Activated naive CD4-positive, alpha-beta T cell treated with anti-CD3 and anti-CD28 coated beads, Interleukin-2, amount 50 U/mL, for 16 hours (primary cell): ENCODE measurements around the gene VPS37B.
"Not testable (repeated sequence)": the region's sequence is repeated elsewhere in the genome, so short reads cannot be mapped to it uniquely, and the experiment has no call there.

Experiments
- DNase-seq: peaks from one replicate; pipeline ENCODE4 v3.0.0-alpha.2; 2020

Gene VPS37B, protein sequence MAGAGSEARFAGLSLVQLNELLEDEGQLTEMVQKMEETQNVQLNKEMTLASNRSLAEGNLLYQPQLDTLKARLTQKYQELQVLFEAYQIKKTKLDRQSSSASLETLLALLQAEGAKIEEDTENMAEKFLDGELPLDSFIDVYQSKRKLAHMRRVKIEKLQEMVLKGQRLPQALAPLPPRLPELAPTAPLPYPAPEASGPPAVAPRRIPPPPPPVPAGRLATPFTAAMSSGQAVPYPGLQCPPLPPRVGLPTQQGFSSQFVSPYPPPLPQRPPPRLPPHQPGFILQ

DNA sequence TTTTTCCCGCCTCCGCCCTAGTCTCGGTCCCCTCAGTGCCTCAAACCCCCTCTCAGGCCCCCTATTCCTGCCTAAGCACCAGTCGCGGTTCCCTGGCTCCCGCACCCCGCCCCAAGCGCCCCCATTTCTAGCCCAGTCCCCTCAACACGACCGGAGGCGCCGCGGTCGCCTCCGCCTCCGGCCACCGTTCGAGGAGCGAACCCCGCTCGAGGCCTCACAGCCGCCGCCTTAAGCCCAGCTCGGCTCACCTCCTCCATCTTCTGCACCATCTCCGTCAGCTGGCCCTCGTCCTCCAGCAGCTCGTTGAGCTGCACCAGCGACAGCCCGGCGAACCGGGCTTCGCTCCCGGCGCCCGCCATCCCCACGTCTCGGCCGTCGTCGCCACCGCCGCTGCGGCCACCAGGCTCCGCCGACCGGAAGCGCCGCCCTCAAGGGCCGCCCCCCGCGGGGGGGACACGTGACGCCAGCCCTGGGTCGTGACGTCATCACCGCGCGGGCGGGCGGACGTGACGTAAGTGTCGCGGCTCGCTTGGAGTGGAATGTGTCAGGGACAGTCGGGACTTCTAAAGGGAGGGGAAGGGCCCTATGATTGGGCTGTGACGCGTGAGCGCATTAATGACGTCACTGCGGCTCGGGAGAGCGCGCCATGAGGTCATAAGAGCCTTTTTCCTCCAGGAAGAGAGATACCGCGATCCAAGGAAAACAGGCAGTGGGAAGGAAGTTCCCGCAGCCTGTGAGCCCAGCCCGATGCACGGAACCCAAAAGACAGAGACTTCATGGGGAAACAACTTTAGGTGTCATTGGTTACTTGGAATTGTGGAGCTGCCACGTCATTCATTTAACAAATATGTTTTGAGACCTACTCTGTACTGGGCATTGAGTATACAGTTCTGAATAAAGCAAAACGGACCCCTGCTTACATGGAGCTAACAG, at the start of gene VPS37B:
VPS37B (minus strand) TSS at position 421 of the 933 bp plus-strand sequence; CDS start at position 359, 62 bp downstream.
- peak; percentile 84 for DNase-seq

DNA sequence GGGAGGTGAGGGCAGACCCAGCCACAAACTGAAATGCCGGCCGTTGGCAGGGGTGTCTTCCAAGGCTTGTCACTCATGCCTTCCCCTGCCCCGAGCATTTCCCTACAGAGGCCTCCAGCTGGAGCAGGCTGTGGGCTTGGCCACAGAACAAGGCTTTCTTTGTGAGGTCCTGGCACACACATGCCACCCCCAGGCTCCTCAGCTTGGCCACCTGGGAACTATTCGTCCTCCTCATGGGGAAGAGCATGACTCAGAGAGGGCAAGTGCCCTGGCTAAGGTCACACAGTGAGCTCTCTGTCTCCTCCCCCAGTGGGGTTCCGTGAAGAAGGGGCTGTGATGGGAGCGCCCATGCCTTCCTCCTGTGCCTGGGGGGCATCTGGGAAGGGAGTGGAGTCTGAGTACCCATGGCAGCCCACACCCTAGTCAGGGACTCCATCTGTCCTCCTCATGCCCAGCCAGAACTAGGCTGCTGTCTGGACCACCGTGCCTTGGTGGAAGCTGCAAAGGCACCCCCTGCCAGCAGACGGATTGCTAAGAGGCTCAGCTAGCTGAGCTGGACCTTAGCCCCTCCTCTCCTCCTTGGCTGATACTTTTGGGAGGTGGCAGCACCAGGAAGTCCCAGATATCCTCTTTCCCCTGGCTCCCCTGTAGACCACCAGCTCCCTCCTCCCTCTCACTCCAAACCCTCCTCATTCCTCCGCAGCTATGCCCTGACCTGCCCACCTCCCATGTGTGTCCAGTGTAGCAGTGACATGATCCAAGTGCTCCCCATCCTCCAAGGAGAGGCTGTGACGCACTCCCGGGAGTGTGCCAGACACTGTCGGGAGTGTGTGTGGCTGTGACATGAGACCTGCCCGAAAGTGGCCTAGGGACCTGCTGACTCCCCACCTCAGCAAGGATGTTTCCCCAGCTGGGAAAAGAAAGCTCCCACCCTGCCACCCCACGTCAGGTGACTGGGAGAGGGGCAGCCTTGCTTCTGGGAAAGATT, 49.0 kb upstream of the VPS37B start:
- no peak for DNase-seq

DNA sequence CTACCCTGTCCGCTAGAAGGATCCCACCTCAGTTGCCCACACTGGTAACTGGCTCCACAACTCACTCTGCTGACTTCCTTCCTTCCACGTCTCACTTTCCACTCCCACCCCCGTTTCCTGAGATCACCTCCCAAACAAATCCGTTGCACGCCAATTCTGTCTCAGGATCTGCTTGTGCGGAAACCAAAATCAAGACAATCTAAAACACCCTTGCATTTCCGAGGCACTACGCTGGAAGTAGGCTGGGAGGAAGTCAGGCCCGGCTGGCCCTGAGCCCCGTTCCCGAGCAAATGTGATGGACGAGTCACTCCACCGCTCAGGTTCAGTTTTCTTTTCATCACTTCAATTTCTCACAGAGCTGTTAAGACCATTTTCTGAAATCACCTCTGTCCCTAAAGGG, 47.3 kb upstream of the VPS37B start:
- no peak for DNase-seq

DNA sequence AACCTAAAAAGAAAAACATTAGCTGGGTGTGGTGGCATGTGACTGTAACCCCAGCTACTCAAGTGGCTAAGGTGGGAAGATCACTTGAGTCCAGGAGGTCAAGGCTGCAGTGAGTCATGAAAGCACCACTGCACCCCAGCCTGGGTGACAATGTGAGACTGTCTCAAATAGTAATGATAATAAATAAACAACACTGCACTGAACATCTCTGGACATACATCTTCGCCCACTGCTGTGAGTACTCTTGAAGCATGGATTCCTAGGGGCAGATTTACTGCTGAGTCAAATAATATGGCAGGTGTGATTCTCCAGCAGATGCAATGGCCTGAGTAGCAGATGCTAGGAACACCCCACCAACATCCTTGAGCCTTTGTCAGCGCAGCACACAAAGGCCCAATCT, 46.7 kb upstream of the VPS37B start:
- DNase-seq: no peak

DNA sequence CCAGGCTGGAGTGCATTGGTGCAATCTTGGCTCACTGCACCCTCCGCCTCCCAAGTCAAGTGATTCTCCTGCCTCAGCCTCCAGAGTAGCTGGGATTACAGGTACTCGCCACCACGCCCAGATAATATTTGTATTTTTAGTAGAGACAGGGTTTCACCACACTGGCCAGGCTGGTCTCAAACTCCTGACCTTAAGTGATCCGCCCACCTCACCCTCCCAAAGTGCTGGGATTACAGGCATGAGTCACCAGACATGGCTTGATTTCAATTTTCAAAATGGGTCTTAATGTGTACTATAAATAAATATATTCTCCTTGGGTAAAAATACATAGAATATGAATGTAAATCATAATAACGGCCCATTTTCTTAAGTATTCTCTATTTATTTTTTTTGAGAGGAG, 45.4 kb upstream of the VPS37B start:
- not testable (repeated sequence) for DNase-seq

DNA sequence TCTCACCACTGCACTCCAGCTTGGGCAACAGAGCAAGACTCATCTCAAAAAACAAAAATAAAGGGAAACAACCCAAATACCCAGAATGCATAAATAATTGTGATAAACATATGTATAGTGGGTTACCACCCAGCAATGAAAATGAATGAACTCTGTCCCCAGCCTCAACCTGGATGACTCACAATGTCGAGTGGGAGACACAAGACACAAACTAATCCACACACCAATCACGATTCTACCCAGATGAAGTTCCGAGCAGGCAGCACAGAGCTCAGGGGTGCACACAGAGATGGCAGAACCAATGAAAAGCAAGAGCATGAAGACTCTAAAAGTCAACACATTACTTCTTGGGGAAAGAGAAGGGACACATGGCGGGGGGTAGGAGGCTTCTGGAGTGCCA, 43.2 kb upstream of the VPS37B start:
- DNase-seq: no peak

DNA sequence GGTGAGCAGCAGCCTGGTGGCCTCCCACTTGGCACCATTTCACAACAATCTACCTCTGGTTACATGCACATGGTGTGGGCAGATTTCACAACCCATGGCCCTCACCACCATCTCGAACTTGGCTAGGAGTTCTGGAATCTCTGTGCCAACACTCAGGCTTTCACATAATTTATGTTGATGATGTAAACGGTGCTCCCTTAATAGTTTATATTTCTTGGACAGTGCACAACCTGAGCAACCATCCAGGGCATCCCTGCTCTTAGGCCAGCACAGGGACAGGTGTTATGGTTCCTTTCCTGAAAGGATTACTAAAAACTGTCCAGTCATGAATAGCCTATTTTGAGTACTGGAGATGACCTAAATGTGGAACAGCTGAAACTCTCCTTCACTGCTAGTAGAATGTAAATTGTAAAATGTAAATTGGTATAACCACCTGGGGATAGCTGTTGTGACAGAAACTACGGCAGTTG, 41.7 kb upstream of the VPS37B start:
- no peak for DNase-seq

DNA sequence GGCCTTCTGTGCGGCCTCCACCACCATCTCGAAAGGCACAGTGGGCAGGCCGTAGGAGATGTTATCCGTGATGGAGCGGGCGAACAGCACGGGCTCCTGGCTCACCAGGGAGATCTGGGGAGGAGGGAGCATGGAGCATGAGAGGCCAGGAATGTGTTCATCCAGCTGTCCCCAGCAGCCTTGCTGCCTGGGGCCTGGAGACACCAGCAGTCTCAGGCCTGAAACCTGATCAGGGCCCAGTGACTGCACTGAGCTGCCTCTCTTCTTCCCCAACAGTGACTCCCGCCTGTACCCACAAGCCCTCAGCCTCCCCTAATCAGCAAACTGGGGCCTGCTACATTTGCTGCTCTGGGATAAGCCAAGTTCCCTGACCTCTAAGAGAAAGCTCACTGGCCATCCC, 39.4 kb upstream of the VPS37B start:
- no peak for DNase-seq

DNA sequence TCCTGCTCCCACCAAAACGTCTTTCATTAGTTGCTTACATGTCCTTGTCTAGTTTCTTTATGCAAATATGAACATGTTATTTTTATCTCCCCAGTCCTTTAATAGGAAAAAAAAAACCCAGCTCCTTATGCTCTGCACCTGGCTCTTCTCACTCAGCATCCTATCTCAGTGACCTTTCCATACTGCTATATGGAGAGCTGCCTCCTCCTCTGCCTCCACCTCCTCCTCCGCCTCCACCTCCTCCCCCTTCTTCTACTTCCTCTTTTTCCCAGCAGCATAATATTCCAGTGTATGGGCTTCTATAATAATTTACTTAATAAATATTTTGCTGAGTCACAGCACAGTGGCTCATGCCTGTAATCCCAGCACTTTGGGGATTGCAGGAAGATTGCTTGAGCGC, 38.8 kb upstream of the VPS37B start:
- DNase-seq: no peak

DNA sequence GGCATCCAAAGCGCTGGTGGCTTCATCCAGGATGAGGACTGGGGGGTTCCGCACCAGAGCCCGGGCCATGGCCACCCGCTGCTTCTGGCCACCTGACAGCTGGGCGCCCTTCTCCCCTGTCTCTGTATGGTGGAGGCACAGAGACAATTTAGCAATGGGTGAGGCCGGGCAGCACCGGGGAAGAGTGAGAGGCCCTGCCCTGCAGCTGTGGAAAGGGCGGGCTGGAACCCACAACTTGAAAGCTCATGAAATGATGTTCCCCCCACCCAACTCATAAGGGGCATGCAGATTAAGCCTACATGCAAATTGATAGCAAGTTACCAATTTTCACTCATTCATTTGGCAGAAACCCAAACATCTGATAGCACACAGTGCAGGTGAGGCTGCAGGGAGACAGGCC, 36.3 kb upstream of the VPS37B start:
- DNase-seq: no peak

DNA sequence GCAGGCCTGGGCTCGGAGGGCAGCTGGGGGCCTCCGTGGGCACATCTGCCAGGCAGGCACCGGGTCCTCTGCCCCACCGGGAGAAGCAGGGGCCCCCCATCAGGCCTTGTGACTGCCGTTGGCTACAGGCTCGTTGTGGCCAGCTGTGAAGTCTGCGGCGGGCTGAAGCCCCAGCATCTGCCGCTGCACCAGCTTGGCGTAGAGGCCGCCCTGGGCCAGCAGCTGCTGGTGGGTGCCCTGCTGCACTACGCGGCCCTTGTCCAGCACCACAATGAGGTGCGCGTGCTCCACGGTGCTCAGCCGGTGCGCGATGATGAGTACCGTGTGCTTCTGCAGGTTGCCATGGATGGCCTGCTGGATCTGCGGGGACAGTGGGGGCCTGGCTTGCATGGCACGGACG, 33.9 kb upstream of the VPS37B start:
- no peak for DNase-seq

DNA sequence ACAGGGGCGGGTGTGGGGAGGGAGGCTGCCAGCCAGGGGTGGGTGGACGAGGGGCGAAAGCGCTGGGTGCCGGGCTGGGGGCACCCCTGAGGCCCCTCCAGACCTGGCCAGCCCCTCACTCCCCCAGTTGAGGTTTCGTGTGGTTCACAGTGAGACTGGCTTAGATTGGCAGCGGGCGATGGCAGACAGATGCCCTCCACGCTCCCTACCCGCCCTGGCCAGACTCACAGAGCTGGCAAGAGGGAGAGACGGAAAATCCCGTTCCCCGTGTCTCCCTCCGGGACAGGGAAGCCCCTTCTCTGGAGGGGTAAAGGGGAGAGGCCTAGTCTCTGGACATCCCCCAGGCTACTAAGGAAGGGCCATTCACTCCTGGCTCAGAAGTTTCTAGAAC, 33.2 kb upstream of the VPS37B start:
- no peak for DNase-seq

DNA sequence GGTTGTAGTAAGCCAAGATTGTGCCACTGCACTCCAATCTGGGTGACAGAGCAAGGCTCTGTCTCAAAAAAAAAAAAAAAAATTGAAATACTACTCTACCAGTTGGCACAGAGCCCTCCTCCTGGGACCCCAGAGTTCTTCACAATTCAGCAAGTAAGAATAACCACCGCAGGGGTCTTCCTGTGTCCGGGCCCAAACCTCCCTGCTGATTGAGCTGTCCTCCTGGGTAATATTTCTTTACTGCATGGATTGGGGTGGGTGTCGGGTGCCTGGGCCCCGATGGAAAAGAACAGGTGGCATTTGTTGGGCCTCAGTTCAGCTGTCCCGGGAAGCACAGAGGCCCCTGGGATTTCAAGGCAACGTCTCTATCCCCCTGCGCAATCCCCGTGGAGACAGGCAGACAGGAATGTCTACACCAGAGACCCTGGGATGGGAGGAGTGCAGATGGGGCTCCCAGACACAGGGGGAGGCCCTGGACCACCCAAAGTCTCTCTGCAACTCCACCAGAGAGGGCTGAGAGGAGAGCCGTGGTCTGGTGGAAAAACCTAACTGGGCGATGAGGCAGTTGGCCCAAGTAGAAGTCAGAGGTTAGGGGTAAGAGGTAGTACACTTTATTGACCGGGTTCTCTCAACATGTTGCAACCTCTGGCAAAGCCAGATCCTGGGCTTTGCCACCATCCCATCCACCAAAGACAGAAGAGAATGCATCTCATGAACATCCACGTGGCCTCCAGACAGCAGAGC, 32.7 kb upstream of the VPS37B start:
- no peak for DNase-seq

DNA sequence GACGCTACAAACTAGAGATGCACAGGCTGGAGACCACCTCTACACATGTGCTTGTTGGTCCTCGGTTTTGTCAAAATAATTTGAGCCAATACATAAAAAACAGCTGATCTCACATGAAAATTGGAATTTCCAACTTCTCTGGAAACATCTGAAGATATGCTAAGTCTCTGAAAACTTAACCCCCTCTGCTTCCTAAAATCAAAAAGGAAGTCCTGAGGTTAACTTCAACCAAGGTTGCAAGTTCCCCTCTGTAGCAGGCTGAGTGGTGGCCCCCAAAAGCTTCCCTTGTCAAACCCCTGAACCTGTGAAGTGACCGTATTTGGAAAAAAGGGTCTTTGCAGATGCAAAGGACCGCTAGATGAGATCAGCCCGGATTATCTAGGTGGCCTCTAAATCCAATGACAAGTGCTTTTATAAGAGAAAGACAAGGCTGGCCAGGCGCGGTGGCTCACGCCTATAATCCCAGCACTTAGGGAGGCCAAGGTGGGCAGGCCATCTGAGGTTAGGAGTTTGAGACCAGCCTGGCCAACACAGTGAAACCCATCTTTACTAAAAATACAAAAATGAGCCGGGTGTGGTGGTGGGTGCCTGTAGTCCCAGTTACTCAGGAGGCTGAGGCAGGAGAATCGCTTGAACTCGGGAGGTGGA, 32.0 kb upstream of the VPS37B start:
- DNase-seq: no peak

DNA sequence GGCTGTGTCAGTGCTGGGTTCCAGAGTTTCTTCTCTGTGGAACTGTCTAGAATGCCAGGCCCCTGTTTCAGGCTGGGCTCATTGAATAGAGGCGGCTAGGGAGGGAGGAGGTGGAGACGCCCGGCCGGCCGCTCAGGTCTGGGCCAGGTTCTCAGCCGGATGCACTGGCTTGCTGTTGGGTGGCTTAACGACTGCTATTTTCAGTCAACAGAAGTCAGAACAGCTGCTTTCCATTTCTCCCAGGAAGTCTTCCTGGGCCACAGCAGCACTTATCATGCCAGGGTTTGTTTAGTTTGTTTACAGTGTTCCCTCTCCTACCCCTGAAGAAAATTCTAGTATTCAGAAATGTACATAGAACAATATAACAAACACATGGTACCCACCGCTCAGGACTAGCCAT, 26.0 kb upstream of the VPS37B start:
- DNase-seq: no peak

DNA sequence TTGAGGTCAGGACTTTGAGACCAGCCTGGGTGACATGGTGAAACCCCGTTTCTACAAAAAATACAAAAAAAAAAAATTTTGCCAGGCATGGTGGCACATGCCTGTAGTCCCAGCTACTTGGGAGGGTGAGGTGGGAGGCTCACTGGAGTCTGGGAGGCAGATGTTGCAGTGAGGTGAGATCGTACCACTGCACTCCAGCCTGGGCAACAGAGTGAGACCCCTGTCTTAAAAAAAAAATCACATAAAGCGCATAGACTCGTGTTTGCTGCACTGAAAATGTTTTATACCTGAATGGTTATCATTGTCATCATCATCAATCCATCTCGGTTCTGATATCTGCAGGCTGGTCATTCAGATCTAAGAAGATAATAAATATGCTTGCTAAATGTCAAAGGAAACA, 24.8 kb upstream of the VPS37B start:
- DNase-seq: no peak

DNA sequence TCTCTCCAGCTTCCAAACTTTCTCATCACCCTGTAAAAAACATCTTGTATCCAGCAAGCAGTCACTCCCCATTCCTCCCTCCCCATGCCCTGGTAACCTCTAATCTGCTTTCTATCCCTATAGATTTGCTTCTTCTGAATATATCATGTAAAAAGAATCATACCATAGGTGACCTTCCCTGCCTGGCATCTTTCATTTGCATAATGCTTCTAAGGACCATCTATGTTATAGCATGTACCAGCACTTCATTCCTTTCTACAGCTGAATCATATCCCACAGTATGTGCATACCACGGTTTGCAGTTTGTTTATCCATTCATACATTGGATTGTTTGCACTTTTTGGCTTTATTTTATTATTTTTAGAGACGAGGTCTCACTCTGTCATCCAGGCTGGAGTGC, 22.9 kb upstream of the VPS37B start:
- no peak for DNase-seq

DNA sequence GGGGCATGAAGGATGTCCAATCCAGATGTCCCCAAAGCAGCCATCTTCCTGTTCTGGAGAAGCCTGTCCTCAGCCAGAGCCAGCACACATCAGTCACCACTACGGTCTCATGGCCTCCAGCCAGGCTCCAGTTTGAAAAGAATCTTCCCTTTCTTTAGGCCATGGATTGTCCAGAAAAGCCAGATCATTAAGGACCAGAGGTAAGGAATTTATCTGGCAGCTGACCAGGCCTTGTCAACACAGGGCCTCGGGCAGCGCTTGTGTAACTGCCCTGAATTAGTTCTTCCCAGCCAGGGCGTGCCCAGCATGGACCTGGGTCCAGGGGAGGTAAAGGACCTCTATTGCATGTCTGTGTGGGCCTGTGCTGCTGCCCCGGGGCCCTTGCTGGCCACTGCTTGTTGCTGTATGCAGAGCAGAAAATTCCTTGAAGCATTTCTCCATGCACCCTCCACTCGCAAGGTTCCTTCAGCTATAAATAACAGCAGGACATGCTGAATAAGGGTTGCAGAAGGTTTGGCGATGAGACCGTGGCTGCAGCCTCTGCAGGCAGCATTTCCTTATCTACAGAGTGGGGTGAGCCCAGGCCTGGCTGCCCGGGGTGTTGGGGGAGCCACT, 21.7 kb upstream of the VPS37B start:
- DNase-seq: no peak

DNA sequence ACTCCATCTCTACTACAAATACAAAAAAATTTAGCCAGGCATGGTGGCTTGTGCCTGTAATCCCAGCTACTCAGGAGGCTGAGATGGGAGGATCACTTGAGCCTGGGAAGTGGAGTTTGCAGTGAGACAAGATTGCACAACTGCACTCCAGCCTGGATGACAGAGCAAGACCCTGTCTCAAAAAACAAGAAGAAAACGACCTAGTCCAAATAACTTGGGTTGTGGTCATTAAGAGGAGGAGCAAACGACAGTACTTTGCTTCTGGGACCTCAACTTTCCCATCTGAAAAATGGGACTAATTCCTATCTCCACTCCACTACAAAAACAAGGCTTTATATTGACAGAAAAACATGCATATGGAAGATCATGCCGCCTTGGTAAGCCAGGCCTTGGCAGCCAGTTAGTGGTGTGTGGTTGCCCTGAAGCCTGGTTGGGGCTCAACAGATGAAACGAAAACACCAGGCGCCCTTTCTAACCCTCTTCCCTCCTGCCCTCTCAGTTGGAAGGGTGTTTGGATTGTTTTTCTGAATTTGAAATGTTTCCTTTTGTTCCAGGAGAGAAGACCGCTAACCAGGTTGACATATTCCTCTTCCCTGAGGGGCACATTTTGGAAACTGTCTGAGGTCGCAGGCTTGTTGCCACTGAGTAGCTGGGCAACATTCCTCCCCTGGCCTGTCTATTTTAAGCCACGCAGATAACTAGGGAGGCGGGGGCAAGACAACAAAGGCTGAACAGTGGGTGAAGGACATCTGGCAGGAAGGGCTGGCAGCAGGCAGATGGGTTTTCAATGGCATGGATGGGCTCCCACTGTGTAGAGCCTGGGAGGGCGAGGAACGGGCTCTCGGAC, 13.7 kb upstream of the VPS37B start:
- DNase-seq: no peak

DNA sequence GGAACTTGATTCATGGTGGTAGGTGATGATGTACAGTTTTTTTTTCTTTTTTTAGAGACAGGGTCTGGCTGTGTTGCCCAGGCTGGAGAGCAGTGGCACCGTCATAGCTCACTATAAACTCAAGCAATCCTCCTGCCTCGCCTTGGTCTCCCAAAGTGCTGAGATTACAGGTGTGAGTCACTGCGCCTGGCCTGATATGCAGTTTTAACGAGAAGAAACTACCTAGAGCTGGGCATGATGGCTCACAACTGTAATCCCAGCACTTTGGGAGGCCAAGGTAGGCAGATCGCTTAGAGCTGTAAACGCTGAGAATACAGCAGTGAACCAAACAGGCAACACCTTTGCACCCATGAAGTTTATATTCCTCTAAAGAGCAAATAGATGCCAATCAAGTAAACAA, 13.0 kb upstream of the VPS37B start:
- DNase-seq: no peak
